Measurements from ENCODE around the gene SOAT2. TPM values are rescaled to one million over a fixed set of nuclear protein-coding genes. Genes with fewer than 3 reads are reported as not detected.
"Not testable (repeated sequence)": the region's sequence is repeated elsewhere in the genome, so short reads cannot be mapped to it uniquely, and the experiment has no call there.

The SOAT2 gene
- total RNA-seq, 1 donor from 2014 or later = 0.74 TPM

GRCh38 chr12:53103860-53104305 lies 597 bp downstream of the SOAT2 start:
- H3K27me3 ChIP-seq = no peaks in the 10 kb centered on the region
- TF ChIP-seq CTCF (IDR thresholded peaks at IDR 0.05) = no peak
- TF ChIP-seq POLR2AphosphoS5 (IDR thresholded peaks at IDR 0.05; ENCODE audit: insufficient read depth in 1 of 2, low read depth in 1 of 2) = no peak
- TF ChIP-seq POLR2A (IDR thresholded peaks at IDR 0.05) = no peak
- DNase-seq (ENCODE audit: extremely low spot score in 2 of 2) = no peak
- H3K27ac ChIP-seq = no peak overlapping the region
- intact Hi-C loops (cut with DNase I) = no loop called here
- H3K9me3 ChIP-seq = no peaks in the 10 kb centered on the region
- H3K4me3 ChIP-seq = no peak overlapping the region
- peaks cover 28% of the 10 kb centered on the region for H3K4me1 ChIP-seq
- H3K36me3 ChIP-seq = peaks cover 0 to 14% of the 10 kb centered on the region in 2 donors

- Histone ChIP-seq H3K36me3 (peaks cover 0 to 14% of the 10 kb centered on the region in 2 donors), H3K9me3 (no peaks in the 10 kb centered on the region)
- intact Hi-C loops (cut with DNase I) = no loop called here
Measured at GRCh38 chr12:53105256-53105655, 2.0 kb downstream of the SOAT2 start.

GRCh38 chr12:53105712-53106439 lies 2.6 kb downstream of the SOAT2 start:
- Histone ChIP-seq H3K27ac (no peak overlapping the region), H3K4me3 (no peak overlapping the region), H3K36me3 (peaks cover 0 to 11% of the 10 kb centered on the region in 2 donors), H3K9me3 (no peaks in the 10 kb centered on the region), H3K27me3 (no peaks in the 10 kb centered on the region), H3K4me1 (peaks cover 16% of the 10 kb centered on the region)
- intact Hi-C loops (cut with DNase I) = no loop called here
- DNase-seq (ENCODE audit: extremely low spot score in 2 of 2) = no peak
- no peak for TF ChIP-seq CTCF (IDR thresholded peaks at IDR 0.05)
- TF ChIP-seq POLR2A (IDR thresholded peaks at IDR 0.05) = no peak
- TF ChIP-seq POLR2AphosphoS5 (IDR thresholded peaks at IDR 0.05; ENCODE audit: insufficient read depth in 1 of 2, low read depth in 1 of 2) = no peak

More at GRCh38 chr12:53105256-53105655, 2.0 kb downstream of the SOAT2 start:
- Histone ChIP-seq H3K27me3 (no peaks in the 10 kb centered on the region), H3K4me3 (no peak overlapping the region), H3K4me1 (peaks cover 16% of the 10 kb centered on the region), H3K27ac (no peak overlapping the region)
- TF ChIP-seq POLR2A (IDR thresholded peaks at IDR 0.05) = no peak
- TF ChIP-seq POLR2AphosphoS5 (IDR thresholded peaks at IDR 0.05; ENCODE audit: insufficient read depth in 1 of 2, low read depth in 1 of 2) = no peak
- no peak for TF ChIP-seq CTCF (IDR thresholded peaks at IDR 0.05)
- DNase-seq (ENCODE audit: extremely low spot score in 2 of 2) = no peak

GRCh38 chr12:53107122-53107521 lies 3.8 kb downstream of the SOAT2 start:
- no peaks in the 10 kb centered on the region for H3K9me3 ChIP-seq
- H3K4me3 ChIP-seq = no peak overlapping the region
- H3K27ac ChIP-seq = peak overlapping the region; percentile 10
- H3K27me3 ChIP-seq = no peaks in the 10 kb centered on the region
- peaks cover 0 to under 1% of the 10 kb centered on the region in 2 donors for H3K36me3 ChIP-seq
- intact Hi-C loops (cut with DNase I) = no loop called here
- TF ChIP-seq CTCF (IDR thresholded peaks at IDR 0.05) = no peak
- TF ChIP-seq POLR2AphosphoS5 (IDR thresholded peaks at IDR 0.05; ENCODE audit: insufficient read depth in 1 of 2, low read depth in 1 of 2) = no peak
- TF ChIP-seq POLR2A (IDR thresholded peaks at IDR 0.05) = no peak
- peaks cover 16% of the 10 kb centered on the region for H3K4me1 ChIP-seq
- no peak for DNase-seq (ENCODE audit: extremely low spot score in 2 of 2)

- H3K36me3 ChIP-seq; DNase-seq (ENCODE audit: extremely low spot score in 2 of 2); intact Hi-C loops (cut with DNase I); H3K27ac ChIP-seq; H3K4me3 ChIP-seq; H3K4me1 ChIP-seq; H3K9me3 ChIP-seq; H3K27me3 ChIP-seq: not testable (repeated sequence)
Measured at GRCh38 chr12:53112431-53112830, 9.1 kb downstream of the SOAT2 start.
